HG03135 (cell line): ENCODE results near the gene GTF2IRD1.
"Not testable (repeated sequence)": the region's sequence is repeated elsewhere in the genome, so short reads cannot be mapped to it uniquely, and the experiment has no call there.

Experiments used
- ATAC-seq: cut with Tn5 transposase; IDR thresholded peaks from one replicate; pipeline ENCODE4 v1.9.1; 2021; ENCODE audit warnings: mild to moderate bottlenecking, moderate library complexity; ENCODE audit not compliant: unreplicated experiment

Gene GTF2IRD1

DNA sequence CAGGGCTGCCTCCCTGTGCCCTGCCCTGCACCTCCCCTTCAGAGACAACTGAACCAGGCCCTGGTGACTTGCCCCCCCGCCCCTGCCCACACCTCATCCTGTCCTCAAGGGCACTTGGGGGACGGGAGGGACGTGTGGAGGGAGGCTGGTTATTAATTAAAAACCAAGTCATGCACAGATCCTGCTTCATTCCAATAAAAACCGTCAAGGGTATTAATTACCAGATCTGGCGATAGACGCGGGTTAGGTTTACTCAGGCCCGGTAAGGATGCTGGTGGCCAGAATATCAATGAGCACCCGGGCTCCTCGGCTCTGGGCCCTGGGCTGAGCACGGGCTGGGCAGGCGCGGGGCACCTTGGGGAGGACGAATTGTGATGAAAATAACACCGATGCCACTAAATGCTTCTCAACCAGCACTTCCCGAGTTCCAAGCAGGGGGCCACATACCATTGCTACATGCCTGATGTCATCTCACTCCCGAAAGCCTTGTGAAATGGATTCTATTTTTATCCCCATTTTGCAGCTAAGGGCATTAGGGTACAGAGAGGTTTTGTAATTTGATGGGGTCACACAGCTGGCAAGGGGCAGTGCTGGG is 24.5 kb upstream of the GTF2IRD1 start:
- no peak for ATAC-seq

GRCh38 chr7:74430409-74430808 is 23.3 kb upstream of the GTF2IRD1 start:
- not testable (repeated sequence) for ATAC-seq

DNA sequence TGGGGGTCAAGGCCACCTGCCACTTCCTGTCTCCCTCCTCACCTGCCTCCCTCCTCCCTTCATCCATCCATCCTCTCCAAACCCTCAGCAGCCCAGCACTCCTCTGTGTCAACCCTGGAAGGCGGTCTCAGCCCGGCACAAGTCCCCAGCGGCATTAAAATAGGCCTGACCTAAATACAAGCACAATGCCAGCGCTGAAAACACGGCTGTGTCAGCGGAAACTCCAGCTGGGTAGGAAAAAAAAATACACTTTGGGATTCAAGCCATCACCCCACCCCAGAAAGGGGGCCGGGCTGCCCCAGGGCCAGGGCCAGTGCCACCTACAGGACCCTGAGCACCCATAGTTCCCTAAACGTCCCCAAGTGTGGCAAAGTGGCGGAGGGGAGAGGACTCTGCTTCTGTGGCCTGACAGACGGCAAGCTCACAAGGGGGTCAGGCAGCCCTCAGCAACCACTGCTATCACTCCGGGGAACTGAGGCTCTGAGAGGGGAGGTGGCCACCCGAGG is 22.7 kb upstream of the GTF2IRD1 start:
- ATAC-seq = no peak

GRCh38 chr7:74437291-74437571 is 16.5 kb upstream of the GTF2IRD1 start:
- ATAC-seq = not testable (repeated sequence)

DNA sequence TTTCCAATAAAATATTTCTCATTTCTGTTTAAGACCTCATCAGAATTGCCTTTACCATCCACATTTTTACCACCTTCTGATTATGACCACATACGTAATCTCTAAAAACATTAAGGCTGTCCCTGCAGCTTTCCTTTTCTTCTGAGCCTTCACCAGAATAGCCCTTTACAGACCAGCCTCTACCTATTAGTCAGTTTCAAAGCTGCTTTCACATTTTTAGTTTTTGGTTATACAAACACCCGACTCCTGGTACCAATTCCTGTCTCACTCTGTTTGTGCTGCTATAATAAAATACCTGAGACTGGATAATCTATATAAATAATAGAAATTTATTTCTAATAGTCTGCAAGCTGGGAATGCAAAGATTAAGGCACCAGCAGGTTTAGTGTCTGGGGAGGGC is 15.4 kb upstream of the GTF2IRD1 start:
- no peak for ATAC-seq

GRCh38 chr7:74439541-74439940 is 14.2 kb upstream of the GTF2IRD1 start:
- no peak for ATAC-seq

GRCh38 chr7:74440143-74440542 is 13.6 kb upstream of the GTF2IRD1 start:
- ATAC-seq = not testable (repeated sequence)

- ATAC-seq = no peak
Measured at GRCh38 chr7:74441801-74442200, 11.9 kb upstream of the GTF2IRD1 start.

- no peak for ATAC-seq
Measured at GRCh38 chr7:74443543-74444247, 10.0 kb upstream of the GTF2IRD1 start.

- ATAC-seq = no peak
Measured at GRCh38 chr7:74449144-74449543, 4.6 kb upstream of the GTF2IRD1 start.

- no peak for ATAC-seq
Measured at GRCh38 chr7:74449809-74450397, 3.8 kb upstream of the GTF2IRD1 start.

- ATAC-seq = no peak
Measured at GRCh38 chr7:74452748-74453321, 871 bp upstream of the GTF2IRD1 start.

DNA sequence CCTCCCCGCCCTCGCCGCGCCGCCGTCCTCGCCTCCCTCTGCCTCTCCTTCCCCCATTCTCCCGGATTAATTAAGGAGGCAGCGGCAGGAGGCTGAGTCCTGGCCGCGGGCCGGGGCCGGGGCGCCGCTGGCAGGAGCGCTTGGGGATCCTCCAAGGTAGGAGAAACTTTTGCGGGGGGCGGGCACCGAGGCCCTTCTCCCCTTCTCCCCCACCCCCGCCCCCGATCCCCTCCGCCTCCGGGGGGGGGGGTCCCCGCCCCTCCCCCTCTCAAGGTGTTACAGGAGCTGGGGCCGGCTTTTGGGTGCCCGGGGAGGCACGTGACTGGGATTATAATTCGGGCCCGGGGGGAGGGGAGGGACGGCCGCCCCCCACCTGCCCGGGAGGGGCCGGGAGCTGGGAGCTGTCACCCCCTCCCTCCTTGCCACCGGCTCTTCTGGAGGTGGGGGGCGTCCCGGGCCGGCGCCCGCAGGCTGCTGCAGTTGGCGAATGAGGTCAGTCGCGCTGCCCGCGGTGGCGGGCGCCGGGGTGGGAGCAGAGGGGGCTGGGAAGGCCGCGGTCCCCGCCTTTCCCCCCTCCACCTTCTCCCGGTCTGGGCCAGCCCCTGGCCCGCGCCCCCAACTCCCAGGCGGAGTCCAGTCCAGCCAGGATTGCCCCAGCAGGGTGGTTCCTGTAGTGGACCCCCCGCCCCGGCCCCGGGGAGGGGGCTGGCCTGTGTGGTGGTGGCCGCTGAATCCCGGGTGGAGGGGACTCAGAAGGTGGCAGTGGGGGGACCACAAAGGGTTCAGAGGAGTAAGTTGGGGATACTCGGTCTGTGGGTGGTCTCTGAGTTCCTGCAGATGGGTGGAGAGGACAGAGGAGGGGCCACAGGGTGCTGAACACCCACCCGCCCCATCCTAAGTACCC is 567 bp downstream of the GTF2IRD1 start:
- no peak for ATAC-seq

DNA sequence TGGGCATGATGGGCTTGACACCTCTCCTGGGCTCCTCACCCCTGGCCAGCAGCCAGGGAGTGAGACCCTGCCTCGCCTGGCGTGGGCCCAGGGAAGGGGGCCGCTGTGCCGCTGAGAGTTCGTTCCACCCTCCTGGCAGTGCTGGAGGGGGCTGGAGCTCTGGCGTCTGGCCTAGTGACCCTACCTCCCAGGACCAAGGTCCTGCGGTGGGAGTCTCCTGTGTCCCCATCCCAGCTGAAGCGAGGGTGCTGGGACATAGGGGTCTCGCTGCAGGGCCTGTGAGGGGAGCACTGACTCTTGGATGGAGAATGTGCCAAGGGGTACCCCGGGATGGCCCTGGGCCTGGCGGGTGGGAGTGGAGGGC is 1.2 kb downstream of the GTF2IRD1 start:
- ATAC-seq = no peak

- ATAC-seq = no peak
Measured at GRCh38 chr7:74455291-74455804, 1.6 kb downstream of the GTF2IRD1 start.

GRCh38 chr7:74455928-74456327 is 2.2 kb downstream of the GTF2IRD1 start:
- ATAC-seq = no peak

DNA sequence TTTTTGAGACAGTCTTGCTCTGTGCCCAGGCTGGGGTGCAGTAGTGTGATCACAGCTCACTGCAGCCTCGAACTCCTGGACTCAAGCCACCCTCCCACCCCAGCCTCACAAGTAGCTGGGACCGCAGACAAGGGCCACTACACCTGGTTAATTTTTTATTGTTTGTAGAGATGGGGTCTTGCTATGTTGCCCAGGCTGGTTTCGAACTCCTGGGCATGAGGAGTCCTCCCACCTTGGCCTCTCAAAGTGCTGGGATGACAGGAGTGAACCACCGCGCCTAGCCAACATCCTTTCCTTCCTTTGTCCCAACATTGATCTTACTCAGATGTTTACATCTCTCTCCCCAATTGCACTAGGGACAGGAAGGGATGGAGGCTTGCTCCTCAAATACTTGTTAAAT is 3.3 kb downstream of the GTF2IRD1 start:
- ATAC-seq = no peak

- ATAC-seq = no peak
Measured at GRCh38 chr7:74461970-74462706, 8.4 kb downstream of the GTF2IRD1 start.

DNA sequence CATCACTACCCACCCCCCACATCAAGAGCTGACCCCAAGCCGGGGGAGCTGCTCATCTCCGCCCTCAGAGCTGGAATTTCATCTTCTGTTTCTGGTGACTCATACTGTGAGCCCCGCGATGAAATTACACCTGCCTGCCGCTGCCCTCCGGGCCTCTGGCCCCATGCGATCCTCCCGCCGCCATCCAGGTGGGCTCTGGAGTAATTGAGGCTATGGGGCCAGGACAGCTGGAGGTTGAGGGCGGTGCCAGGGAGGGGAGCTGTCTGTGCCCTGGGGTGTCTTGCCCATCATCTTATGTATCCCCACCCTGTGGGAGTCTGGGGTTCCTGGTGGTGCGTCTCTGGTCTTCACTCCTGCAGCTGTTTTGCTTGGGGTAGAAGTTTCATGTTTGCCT is 9.0 kb downstream of the GTF2IRD1 start:
- no peak for ATAC-seq
